CD4-positive, alpha-beta T cell treated with Interleukin-15 for 1 hour (primary cell): ENCODE results near the gene FST.

ENCODE experiments used
- DNase-seq: peaks from one replicate; pipeline ENCODE4 v3.0.0-alpha.2; 2020

Gene FST

DNA sequence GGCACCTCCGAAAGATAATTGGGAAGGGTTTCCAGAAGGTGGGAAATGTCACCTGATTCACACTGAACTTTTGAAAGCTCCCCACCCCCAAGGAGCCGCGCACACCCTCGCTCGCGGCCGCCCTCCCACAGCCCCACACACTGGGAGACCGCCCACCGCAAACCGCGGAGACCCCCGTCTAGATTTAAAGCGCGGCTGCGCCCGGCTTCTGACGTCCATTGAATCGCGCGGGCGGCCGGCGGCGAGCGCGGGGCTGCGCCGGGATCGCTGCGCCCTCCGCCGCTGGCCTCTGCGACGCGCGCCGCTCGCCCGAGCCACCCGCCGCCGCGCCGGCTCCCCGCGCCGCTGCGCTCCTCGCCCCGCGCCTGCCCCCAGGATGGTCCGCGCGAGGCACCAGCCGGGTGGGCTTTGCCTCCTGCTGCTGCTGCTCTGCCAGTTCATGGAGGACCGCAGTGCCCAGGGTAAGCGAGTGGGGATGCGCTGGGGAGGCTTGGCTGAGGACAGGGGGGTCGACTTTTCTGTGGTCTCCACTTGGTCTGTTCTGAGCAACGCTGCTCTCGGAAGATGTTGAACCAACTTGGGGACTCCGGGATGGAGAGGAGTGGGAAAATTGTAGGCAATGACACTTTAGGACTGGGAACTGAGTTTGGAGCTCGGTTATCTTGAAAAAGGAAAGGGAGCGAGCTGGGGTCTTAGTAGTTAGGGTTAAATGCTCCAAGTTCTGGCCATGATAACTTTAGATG lies at the start of gene FST:
FST (plus strand) TSS at position 214 of the 743 bp plus-strand sequence; CDS start at position 377, 163 bp downstream.
- DNase-seq: no peak

DNA sequence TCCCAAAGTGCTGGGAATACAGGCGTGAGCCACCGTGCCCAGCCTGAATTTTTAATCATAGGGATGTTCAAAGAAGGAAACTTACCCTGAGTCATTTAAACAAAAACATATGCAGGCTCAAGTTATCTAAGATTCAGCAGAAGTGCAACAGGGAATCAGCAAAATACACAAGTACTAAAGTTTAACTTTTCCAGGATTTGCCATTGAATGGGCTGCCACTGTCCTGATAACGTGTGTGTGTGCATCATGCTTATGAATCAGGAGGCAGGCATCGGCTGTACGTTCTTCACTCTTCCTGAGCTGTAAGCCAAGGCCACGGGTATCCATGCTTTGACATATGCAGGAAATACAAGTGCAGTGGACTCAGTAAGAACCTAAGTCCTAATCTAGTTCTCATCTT lies 48.8 kb upstream of the FST start:
- DNase-seq: no peak

GRCh38 chr5:53433026-53433425 lies 47.4 kb upstream of the FST start:
- no peak for DNase-seq

- no peak for DNase-seq
Measured at GRCh38 chr5:53434541-53434940, 45.9 kb upstream of the FST start.

DNA sequence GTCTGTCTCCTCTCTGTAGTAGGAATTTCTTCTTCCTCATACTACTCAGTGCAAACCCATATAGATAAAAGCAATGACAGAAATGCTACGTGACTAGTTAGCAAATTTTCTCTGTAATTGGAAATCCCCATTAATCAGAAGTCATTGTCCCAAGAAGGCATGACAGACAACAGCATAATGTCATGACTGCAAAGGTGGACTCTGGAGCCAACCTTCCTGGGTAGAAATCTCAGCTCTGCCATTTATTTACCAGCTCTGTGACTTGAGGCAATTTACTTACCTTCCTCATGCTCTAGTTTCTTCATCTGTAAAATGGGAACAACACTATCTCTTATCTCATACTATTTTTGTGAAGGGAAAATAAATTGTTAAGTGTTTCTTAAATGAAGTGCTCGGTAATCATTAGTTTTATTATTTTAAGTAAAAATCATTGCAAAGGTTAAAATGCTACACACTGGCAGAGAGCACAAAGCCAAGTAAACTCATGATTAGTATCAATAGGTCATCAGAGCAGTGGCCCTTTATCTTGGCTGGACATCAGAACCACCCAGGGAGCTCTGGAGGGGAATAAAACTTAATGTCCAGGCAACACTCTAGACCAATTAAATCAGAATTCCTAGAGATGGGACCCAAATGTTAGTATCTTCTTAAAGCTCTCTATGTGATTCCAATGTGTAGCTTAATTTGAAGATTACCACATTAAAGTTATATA lies 43.8 kb upstream of the FST start:
- no peak for DNase-seq

DNA sequence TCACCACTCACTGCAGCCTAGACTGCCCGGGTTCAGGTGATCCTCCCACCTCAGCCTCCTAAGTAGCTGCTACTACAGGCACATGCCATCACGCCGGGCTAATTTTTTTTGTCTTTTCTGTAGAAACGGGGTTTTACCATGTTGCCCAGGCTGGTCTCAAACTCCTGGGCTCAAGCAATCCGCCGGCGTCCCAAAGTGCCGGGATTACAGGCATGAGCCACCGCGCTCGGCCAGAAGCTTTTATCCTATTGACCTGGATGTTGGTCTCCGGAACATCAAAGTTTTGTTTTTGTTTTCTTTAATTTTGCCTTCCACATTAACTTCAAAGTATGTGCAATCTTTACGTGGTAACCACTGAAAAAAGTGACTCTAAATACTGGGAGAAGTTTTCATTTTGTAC lies 42.4 kb upstream of the FST start:
- no peak for DNase-seq

DNA sequence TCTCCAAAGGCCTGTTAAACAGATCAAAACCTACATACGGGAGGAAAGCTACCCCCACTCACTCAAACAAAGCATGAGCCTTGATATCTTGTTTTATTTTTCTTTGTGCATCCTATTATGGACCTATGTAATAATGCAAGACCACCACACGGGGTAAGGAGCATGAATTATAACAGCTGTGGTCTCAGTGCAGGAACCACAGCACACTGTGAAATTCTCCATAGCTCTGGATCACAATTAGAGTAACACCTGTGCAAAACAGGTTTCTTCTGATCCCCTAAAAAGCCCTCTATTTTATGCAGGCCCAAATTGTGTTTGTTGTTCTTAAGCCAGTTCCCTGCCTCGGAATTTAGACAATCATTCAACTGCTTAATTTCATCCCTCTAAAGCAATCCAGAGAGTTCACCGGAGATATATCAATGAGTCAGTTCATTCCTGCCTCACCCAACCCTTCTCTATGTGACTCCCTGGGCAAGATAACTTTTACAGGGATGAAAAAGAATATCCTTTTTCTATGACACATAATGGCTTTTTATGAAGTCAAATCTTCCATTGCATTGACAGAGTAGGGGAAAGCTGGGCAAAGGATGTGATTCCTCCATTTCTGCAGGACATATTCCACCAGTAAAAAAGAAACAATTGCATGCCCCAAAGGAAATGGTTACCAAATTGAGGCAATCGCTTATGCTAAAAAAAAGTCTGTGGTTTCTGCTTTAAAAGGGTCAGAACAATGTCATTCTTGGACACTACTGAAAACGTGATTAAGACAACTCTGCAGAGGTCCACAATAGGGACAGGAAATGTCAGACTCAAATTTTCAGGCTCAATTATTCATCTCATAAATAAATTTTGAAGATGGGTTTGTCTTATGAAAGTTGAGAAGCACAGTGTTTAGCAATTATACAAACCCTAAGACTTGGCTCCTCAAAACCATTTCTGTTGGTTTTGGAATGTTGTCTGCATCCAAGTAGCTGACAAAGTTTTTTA lies 41.6 kb upstream of the FST start:
- no peak for DNase-seq

DNA sequence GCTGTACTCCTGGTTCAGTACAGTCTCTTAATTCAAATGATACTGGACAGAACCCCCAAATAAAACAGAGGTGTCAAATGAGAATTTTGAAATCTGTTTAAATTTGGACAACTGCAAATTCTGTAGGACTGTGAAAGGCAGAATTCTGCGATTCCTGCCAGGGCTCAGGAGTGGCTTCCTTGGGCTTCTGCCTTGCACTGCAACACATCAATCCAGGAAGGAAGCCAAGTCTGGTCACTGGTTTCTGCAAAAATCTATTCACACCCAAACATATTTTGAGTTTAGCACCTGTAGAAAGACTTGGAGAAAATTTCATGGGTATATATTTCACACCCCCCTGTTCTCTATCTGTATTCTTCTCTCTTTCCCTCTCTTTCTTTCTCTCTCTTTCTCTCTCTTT lies 37.5 kb upstream of the FST start:
- no peak for DNase-seq

DNA sequence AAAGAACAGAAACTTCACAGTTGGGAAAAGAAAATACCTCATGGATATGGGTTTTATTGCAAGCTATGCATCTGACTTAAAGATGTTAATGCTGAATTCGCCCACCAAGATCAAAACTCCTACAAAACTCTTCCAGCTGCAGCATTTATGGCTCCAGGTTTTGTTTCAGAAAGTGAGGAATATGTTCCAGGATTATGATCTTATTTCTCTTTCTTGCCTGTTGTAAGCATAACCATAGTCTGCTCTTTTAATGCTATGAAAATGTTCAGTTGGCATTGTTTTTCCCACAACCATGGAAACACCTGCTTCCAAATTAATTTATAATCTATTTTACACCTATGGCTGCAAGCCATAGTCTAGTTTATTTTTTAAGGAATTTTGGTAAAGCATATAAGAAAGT lies 34.9 kb upstream of the FST start:
- no peak for DNase-seq

GRCh38 chr5:53446908-53447307 lies 33.5 kb upstream of the FST start:
- no peak for DNase-seq

GRCh38 chr5:53448851-53449250 lies 31.6 kb upstream of the FST start:
- DNase-seq: no peak

GRCh38 chr5:53453898-53454718 lies 26.3 kb upstream of the FST start:
- DNase-seq: no peak

- DNase-seq: no peak
Measured at GRCh38 chr5:53454719-53455000, 25.8 kb upstream of the FST start.

DNA sequence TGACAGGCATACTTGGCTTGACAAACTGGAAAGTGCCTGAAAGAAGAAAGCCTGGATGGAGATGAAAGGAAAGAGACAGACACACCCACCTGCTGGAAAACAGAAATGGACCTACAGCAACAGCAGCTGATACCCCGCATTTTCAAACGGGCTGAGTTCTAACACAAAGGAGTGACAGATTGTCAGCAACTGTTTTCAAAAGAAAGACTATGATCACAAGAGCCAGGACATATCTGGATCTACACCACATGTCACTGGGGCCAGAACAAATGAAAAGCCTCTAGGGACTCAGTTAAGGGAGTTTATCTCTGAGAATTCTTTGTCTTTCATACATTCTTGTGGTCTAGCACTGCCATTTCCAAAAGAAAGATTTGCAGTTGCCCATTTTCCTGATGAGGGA lies 24.1 kb upstream of the FST start:
- no peak for DNase-seq

GRCh38 chr5:53463909-53464621 lies 16.4 kb upstream of the FST start:
- no peak for DNase-seq

- no peak for DNase-seq
Measured at GRCh38 chr5:53464722-53465121, 15.7 kb upstream of the FST start.

DNA sequence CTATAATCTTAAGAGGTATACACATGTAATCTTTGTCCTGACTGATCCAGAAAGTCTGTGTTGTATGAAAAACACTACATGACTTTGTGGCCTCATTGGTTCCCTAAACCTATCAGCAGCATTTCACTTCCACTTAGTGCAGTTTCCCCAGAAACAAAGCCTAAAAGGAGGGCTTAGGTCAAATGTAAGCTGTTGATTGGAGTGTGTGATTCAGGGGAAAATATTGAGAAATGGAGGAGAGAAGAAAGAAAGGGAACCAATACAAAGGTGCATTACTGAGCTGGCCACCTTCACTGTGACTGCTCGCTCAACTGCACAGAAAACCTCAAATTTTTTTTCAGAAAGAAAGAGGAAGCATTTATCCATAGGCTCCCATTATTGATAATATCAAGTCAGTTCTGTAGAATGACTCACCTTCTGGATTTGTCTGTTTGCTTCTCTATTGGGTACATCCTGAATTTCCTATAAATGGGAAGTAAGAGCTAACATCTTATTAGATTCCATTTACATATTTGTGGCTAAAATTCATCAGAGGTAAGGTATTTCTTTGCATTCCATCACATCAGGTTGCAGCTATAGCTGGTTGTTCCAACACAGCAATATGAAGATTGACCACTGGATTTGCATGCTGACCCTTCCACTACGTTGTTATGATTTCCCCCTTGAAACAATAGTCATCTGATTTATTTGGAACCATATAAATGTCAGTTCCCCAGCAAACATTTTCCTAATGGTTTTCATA lies 10.3 kb upstream of the FST start:
- DNase-seq: no peak

DNA sequence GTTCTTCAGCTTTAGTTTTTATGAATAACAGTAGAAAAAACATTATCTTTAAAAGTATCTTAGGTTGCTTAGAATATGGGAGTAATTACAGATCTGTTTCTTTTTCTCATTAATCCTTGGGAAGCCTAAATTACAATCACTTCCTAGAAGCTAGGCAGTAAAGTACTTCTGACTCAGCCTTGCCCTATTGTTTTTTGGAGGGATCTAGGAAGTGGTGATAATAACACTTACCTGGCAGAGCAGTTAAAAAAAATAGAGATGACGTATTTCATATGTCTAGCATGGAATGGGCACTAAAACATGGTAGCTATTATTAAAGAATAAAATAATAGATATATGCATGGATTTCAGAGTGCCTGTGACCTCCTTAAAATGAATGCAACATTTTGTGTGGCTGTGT lies 8.2 kb upstream of the FST start:
- no peak for DNase-seq

DNA sequence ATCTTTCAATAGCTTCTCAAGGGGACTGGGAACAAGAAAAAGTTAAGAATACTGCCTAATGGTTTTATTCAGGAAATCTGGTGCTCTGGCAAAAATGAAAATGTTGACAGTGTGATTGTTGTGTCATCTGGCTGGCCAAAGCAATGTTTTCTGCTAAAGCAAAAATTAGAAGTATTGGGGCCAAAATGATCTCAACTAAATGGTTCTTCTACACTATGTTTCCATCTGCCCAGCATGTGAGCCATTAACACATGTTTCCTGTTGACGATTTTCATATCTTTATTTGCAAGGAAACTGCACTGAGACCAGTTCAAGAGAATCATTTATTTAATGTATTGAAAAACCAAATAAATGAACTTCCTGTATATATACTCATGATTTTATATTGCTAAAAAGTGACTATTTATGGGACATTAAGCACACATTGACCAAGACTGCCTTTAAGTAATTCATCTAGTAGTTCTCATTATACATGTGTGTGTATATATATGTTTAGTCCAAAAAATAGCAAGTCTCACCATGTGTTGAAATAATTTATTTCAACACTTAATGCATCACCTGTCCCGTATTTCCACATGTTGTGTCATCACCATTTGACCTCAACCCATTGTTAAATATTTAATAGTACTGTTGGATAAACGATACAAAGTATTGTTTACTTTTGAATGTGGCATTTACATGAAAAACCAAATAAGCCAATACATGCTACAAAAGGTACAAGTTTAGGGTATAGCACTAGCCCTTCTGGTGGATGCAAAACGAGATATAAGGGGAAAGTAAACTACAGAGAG lies 7.5 kb upstream of the FST start:
- no peak for DNase-seq

GRCh38 chr5:53473633-53474032 lies 6.8 kb upstream of the FST start:
- no peak for DNase-seq

GRCh38 chr5:53475320-53475719 lies 5.1 kb upstream of the FST start:
- DNase-seq: no peak
